Measurements from ENCODE around the gene SEBOX. TPM values are rescaled to one million over a fixed set of nuclear protein-coding genes. Genes with fewer than 3 reads are reported as not detected.
A peak's percentile ranks its signal among the peaks of the same experiment; 100 is the strongest.

SEBOX gene
- total RNA-seq, 4 donors from 2014 or later = not detected

DNA sequence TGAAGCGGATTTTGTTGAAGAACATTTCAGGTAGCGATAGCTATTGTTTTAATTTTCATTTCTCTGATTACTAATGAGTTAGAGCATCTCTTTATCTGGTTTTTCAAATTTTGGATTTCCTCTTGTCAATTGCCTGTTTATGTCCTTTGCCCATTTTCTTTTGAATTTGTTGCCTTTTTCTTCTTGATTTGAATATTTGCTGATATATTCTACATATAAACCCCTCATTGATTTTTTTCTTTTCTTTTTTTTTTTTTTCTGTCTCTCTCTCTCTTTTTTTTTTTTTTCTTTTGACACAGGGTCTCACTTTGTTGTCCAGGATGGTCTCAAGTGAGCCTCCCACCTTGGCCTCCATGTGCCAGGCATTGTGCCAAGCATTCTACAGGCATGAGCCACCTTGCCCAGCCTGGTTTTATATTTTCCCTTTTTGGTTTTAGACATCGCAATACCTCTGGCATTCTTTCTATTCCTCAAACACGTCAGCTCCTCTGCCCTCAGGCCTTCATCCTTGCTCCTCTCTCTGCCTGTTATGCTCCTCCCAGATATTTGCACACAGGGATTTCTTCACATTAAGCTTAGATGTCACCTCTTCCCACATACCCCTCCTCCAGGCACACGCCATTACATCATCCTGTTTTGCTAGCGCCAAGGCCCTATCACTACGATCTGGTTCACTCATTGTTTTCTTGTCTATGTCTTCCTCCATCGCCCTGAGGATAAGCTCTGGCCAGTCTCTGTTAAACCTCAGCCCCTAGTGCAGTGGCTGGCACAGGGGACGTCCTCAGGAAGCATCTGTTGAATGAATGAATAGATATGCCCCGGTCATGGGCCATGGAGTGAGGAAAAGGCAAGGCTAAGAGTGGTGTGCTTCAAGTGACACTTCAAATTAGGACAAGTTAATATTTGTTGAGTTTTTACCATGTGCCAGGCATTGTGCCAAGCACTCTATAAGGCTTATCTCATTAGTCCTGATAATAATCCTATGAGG lies 15.1 kb upstream of the SEBOX start:
- H3K4me1 ChIP-seq = peaks cover 6 to 15% (median 11%) of the 10 kb centered on the region in 4 donors
- 79% methylated on average over 10 of the region's 10 CpGs for WGBS
- H3K27ac ChIP-seq (replicated peaks in 1 of 4) = no peak overlapping the region
- intact Hi-C loops (cut with DNase I) = no loop called here
- TF ChIP-seq EP300 (IDR thresholded peaks at IDR 0.05) (no peak), POLR2A (IDR thresholded peaks at IDR 0.05; ENCODE audit: low read depth) (no peak), POLR2AphosphoS5 (IDR thresholded peaks at IDR 0.05) (no peak)
- TF ChIP-seq, protein P1, sequence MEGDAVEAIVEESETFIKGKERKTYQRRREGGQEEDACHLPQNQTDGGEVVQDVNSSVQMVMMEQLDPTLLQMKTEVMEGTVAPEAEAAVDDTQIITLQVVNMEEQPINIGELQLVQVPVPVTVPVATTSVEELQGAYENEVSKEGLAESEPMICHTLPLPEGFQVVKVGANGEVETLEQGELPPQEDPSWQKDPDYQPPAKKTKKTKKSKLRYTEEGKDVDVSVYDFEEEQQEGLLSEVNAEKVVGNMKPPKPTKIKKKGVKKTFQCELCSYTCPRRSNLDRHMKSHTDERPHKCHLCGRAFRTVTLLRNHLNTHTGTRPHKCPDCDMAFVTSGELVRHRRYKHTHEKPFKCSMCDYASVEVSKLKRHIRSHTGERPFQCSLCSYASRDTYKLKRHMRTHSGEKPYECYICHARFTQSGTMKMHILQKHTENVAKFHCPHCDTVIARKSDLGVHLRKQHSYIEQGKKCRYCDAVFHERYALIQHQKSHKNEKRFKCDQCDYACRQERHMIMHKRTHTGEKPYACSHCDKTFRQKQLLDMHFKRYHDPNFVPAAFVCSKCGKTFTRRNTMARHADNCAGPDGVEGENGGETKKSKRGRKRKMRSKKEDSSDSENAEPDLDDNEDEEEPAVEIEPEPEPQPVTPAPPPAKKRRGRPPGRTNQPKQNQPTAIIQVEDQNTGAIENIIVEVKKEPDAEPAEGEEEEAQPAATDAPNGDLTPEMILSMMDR (IDR thresholded peaks at IDR 0.05) = no peak
- H3K36me3 ChIP-seq = peaks cover 0 to 22% (median 12%) of the 10 kb centered on the region in 4 donors
- H3K4me3 ChIP-seq = no peak overlapping the region
- no peaks in the 10 kb centered on the region for H3K27me3 ChIP-seq
- no peak for DNase-seq (ENCODE audit: extremely low spot score)
- no peaks in the 10 kb centered on the region for H3K9me3 ChIP-seq

DNA sequence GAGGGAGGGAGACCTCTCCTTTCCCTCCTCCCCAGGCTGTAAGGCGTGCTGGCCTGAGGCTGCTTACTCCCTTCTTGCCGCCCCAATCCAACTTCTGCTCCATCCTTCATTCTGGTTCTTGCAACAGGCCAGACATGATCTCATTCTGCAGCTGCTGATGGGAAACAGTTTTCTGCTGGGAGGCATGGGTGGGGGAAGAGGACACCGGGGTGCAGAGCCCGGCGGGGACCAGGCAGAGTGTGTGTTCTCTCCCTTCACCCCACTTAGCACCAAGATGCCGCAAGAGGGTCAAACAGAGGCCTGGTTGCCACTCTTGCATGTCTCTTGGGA lies 7.9 kb upstream of the SEBOX start:
- peaks cover 0 to 6% (median 1%) of the 10 kb centered on the region in 4 donors for H3K36me3 ChIP-seq
- peaks cover 30 to 38% (median 33%) of the 10 kb centered on the region in 4 donors for H3K4me1 ChIP-seq
- no peak for DNase-seq (ENCODE audit: extremely low spot score)
- 71% methylated on average over 5 of the region's 6 CpGs for WGBS
- H3K27me3 ChIP-seq = no peaks in the 10 kb centered on the region
- peak overlapping the region in 2 of 4 donors; percentile 82 to 83 for H3K27ac ChIP-seq (replicated peaks in 1 of 4)
- no peak for TF ChIP-seq POLR2AphosphoS5 (IDR thresholded peaks at IDR 0.05)
- TF ChIP-seq EP300 (IDR thresholded peaks at IDR 0.05) = no peak
- intact Hi-C loops (cut with DNase I) = no loop called here
- H3K4me3 ChIP-seq = peak overlapping the region in 3 of 4 donors; percentile 55 to 65 (median 63)
- no peaks in the 10 kb centered on the region for H3K9me3 ChIP-seq

DNA sequence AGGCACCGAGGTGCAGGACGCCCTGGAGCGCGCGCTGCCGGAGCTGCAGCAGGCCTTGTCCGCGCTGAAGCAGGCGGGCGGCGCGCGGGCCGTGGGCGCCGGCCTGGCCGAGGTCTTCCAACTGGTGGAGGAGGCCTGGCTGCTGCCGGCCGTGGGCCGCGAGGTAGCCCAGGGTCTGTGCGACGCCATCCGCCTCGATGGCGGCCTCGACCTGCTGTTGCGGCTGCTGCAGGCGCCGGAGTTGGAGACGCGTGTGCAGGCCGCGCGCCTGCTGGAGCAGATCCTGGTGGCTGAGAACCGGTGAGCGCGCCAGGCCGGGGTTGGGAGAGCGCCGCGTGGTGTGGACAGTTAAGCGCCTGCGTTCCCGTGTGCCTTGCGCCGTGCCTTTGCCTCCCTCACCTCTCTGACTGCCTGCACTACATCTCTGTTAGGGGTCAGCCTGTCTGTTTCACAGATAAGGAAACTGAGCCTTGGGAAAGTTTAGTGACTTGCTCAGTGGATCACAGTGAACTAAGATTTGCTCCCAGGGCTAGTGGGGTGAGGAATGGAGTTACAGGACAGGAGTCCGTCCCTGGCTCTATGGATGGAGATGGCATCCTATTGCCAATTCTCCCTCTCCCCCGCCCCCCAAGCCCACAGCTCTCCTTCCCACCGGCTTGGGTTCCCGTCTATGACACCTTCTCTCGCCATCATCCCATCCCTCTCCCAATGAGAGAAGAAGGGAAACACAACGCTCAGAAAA lies 7.4 kb upstream of the SEBOX start:
- 39% methylated on average over 9 of the region's 53 CpGs for WGBS
- Histone ChIP-seq H3K9me3 (no peaks in the 10 kb centered on the region), H3K4me1 (peaks cover 30 to 38% (median 33%) of the 10 kb centered on the region in 4 donors), H3K4me3 (peak overlapping the region; percentile 55 to 65 (median 63)), H3K27me3 (no peaks in the 10 kb centered on the region), H3K27ac (replicated peaks in 1 of 4) (peak overlapping the region; percentile 65 to 83 (median 79)), H3K36me3 (peaks cover 0 to 6% (median 2%) of the 10 kb centered on the region in 4 donors)
- intact Hi-C loops (cut with DNase I) = no loop called here
- no peak for DNase-seq (ENCODE audit: extremely low spot score)
- TF ChIP-seq EP300 (IDR thresholded peaks at IDR 0.05) (no peak), POLR2A (IDR thresholded peaks at IDR 0.05; ENCODE audit: low read depth) (no peak), POLR2AphosphoS5 (IDR thresholded peaks at IDR 0.05) (no peak)
- TF ChIP-seq, protein P1 (IDR thresholded peaks at IDR 0.05) = no peak

DNA sequence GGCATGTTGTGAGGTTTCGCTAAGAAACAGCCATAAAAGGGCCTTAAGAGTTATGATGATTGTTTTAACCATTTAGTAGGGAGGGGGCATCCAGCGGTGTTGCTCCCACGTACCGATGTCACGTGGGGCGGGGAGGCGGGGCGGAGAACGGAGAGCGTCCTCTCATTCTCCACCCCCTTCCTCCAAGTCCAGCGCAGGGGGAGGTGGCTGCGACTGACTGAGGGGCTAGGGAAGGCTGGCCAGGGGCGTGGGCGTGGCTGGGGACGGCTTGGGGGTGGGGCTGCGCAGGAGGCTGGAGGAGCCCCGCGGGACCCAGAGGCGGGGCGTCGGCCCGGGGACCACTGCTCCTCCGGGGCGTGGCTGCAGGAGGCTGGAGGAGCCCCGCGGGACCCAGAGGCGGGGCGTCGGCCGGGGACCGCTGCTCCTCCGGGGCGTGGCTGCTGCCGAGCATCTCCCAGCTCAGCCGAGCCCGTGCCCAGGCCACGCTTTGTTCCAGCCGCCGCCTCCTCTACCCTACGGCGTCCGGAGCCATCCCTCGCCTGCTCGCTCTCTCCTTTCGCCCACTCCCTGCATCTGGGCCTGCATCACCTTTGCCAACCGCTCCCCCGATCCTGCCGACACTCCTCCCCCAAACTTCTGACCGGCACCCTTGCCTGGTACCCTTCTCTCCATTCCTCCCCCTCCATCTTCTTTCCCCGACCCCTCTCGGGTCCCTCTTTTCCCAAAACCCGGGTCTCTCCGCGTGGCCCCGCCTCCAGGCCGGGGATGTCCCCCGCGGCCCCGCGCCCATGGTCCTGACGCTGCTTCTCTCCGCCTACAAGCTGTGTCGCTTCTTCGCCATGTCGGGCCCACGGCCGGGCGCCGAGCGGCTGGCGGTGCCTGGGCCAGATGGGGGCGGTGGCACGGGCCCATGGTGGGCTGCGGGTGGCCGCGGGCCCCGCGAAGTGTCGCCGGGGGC lies 6.5 kb upstream of the SEBOX start, which contains the start of gene SARM1:
Gene SARM1 (plus strand): TSS at position 450 of the 958 bp plus-strand sequence. CDS start 339 bp downstream, at position 789.
- Histone ChIP-seq H3K4me3 (peak within 1 kb of the TSS; percentile 55 to 65 (median 63)), H3K27ac (replicated peaks in 1 of 4) (peak within 1 kb of the TSS; percentile 65 to 83 (median 79)), H3K27me3 (no peaks in the 10 kb centered on the region), H3K4me1 (peaks cover 30 to 38% (median 33%) of the 10 kb centered on the region in 4 donors), H3K9me3 (no peaks in the 10 kb centered on the region), H3K36me3 (peaks cover 0 to 5% (median 3%) of the 10 kb centered on the region in 4 donors)
- peak; percentile 95 for DNase-seq (ENCODE audit: extremely low spot score)
- peak in 1 of 2 donors; percentile 49 for TF ChIP-seq POLR2AphosphoS5 (IDR thresholded peaks at IDR 0.05)
- TF ChIP-seq, protein P1 (IDR thresholded peaks at IDR 0.05) = no peak
- WGBS = 1% methylated on average over 38 of the region's 80 CpGs
- intact Hi-C loops (cut with DNase I) = no loop called here

Measured in esophagus muscularis mucosa (tissue), 4 donors.